SIG-M5 treated with dmso at 0.1 percent for 504 hours (cell line): ENCODE measurements around the gene FN3K.

ENCODE experiments used
- DNase-seq: peaks from one replicate; lab custom pipeline; 2025; ENCODE audit not compliant: unreplicated experiment; lab: John Stamatoyannopoulos, UW

Gene FN3K

GRCh38 chr17:82734987-82735866, at the start of gene FN3K:
Gene FN3K, plus strand, starts transcription at chr17:82735615. Its CDS starts 22 bp downstream, at chr17:82735637.
- DNase-seq = no peak

DNA sequence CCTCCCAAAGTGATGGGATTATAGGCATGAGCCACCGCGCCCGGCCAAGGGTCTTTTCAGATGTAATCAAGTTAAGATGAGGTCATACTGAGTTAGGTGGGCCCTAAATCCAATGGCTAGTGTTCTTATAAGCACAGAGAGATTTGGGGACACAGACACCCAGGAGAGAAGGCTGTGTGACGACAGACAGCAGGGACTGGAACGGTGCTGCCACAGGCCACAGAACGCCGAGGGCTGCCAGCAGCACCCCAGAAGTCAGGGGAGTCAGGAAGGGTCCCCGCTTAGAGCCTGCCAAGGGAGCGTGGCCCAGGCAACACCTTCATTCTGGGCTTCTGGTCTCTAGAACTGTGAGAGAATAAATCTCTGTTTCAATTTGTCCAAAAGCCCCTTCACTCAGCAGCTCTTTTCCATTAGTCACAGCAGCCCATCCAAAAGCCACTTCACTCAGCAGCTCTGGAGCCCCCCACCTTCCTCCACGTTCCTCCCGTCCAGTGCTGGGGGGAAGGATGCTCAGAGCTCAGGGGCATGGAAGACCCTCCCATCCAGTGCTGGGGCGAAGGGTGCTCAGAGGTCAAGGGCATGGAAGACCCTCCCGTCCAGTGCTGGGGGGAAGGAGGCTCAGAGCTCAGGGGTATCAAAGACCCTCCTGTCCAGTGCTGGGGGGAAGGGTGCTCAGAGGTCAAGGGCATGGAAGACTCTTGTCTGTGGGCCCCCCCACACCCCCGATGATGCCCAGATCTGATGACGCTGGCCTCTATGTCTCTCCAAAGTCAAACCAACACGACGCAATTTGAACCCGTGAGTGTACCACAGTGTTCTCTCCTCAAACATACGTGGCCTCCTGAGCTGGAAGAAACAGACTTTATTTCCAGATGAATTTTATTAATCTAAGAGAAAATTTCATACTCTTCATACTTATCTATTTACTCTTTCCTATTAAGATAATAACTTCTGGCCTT, 48.8 kb upstream of the FN3K start:
- no peak for DNase-seq

DNA sequence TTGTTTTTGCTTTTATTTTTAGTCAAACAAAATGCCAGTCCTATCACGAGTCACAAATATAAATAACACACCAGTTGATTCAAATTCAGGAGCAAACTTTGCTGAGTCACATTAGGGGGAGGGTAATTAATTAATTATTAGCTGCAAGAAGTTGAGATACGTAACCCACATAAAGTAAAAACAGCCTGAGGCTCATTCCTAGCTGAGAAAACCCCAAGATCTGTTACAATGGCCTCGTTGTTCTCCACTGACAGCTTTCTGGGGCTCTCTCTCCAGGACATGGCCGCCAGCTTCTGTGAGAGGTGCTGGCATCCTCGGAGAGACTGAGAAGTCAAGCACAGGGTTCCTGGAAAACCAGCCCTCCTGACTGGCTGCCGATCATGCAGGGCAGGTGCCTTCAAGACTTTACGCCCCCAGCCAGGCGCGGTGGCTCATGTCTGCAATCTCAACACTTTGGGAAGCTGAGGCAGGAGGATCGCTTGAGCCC, 48.0 kb upstream of the FN3K start:
- no peak for DNase-seq

DNA sequence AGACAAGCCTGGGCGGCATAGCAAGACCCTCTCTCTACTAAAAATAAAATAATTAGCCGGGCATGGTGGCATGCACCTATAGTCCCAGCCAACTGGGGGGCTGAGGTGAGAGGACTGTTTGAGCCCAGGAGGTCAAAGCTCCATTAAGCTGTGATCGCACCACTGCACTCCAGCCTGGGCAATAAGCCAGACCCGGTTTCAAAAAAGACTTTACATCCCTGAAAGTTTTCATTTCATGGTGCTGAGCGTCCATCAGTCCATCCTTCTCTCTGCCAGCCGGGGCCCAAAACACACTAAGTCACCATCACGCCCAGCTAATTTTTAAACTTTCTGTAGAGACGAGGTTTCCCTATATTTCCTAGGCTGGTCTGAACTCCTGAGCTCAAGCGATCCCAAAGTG, 47.5 kb upstream of the FN3K start:
- no peak for DNase-seq

DNA sequence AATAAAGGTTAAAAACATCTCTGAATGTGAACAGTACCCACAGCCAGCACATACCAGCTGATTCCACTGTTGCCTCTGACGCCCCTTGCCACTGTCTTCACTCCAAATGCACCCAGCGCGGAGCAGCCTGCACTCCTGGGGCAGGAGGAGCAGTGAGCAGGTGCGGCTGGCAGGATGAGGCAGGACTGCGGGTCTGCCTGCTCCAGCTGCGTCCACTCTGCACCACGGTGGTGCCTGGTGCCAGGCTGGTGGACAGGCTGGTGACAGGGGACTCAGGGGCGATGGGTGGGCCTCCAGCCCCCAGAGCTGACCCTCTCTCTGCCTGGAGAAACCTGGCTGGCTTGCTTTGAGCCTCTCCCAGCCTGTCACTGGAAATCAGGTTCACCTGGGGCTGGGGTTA, 46.3 kb upstream of the FN3K start:
- no peak for DNase-seq

DNA sequence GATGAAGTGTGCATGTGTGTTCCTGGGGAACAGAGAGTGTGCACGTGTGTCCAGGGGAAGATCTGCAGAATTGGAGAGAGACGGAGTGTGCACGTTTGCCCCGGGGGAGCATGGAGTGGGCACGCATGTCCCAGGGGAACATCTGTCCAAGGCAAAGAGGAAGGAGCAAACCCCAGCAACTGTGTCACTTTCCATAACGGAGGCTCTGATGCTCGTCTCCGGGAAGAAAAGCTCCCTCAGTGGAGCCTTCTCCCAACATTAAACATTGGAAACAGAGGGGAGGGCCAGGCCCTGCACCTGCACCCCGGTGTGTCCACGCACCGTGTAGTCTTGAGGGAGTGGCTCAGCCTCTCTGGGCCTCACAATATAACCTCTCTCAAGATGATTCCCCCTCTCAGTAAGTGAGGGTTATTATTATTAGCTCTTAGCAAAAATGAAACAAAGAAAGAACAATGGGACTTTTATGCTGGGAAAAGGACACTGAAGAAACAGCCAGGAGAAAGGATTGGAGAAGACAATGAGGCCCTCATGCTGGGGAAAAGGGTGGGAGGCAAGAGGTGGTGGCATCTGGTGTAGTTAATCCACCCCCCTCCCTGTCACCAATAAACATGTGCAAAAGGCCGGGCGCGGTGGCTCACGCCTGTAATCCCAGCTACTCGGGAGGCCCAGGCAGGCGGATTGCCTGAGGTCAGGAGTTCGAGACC, 44.5 kb upstream of the FN3K start:
- DNase-seq = no peak

GRCh38 chr17:82691714-82692113, 43.7 kb upstream of the FN3K start:
- DNase-seq = no peak

DNA sequence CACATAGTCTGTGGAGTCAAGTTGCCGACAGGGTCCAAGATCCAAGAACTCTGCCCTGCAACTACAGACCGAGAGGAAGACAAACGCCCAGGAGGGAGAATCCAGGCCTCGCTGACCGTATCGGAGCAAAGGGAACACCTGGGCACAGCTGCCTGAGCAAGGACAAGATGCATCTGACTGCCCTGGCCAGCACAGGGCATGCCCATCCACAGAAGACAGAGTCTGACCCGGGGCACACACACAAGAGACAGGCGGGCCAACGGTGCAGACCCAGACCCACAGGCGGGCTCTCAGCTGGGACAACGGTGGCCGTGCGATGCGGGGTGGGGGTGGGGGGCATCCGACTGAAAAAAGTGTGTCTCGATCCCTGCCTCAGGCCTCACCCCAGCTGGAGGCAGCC, 43.1 kb upstream of the FN3K start:
- no peak for DNase-seq

DNA sequence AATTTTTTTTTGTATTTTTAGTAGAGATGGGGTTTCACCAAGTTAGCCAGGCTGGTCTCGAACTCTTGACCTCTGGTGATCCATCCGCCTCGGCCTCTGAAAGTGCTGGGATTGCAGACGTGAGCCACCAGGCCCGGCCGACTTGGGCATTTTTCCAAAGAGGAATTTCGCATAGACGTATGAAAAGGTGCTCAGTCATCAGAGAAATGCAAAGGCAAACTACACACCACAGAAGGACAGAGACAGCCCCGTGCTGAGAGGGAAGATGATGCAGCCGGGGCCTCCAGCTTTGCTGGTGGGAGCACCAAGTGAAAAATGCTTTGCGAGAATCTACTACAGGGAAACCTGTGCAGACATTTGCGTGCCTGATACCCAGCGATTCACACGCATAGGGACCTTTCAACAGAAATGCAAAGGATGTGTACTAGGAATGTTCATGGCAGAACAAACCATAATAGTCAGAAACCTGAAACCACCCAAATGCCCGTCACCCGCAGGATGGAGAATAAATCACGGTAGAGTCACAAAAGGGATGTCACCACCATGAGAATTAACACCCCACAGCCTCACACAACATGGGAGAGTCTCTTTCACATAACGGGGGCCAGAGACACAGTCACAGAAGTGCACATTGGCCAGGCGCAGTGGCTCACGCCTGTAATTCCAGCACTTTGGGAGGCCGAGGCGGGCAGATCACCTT, 42.1 kb upstream of the FN3K start:
- no peak for DNase-seq

- DNase-seq = no peak
Measured at GRCh38 chr17:82694647-82695046, 40.8 kb upstream of the FN3K start.

- no peak for DNase-seq
Measured at GRCh38 chr17:82696259-82696658, 39.2 kb upstream of the FN3K start.

DNA sequence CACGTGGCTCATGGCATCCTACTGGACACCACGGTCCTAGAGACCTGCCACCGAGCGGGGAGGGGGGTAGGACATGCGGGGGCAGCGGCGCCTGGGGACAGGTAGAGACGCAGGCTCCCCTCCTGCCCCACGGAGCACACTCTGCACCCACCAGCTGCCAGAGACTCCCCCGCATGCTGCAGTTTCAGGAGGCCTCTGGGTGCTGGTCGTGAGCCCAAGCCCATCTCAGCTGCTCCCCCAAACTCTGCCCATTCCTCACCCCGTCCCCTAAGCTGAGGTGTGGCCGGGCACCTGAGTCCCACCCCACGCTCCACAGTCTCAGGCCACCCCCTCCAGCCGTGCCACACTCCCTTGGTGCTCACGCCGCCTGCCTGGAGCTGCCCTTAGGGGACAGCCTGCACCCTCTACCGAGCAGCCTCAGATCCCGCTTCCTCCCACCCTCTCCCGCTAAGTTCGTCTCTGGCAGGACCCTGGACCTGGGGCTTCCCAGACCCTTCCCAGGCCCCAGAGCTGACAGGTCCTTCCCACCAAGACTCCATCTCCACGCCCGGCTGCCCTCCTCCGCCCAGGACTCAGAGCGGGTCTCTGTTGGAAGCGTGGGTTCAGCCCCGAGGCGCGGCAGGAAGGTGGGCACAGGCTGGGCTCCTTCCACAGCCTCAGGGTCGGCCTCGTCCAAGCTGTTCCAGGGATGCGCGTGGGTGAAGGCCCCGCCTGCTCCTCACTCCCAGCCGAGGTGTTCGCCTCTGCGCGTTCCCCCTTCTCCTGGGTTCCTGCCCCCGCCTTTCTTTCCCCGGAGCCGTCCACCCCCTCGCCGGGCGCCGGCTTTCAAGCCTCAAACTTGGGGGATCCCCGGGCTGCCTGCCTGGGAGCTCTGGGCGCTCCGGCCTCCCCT, 38.3 kb upstream of the FN3K start:
- DNase-seq = no peak

DNA sequence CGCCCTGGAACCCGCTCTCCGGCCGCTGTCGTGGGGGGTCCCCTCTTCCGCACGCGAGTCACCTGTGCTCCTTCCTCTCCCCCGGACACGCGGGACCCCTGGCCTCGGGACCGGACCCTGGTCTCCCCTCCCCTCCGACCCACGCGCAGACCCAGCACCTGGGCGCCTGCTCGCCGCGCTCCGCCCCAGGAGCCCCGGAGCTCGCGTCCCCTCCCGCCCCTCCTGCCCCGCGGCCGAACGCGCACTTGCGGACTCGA, 37.7 kb upstream of the FN3K start:
- no peak for DNase-seq

- peak; percentile 98 for DNase-seq
Measured at GRCh38 chr17:82698065-82698973, 37.1 kb upstream of the FN3K start, which contains the start of gene RAB40B. Gene RAB40B, minus strand, starts transcription at chr17:82698698. Its CDS starts 102 bp downstream, at chr17:82698596.

DNA sequence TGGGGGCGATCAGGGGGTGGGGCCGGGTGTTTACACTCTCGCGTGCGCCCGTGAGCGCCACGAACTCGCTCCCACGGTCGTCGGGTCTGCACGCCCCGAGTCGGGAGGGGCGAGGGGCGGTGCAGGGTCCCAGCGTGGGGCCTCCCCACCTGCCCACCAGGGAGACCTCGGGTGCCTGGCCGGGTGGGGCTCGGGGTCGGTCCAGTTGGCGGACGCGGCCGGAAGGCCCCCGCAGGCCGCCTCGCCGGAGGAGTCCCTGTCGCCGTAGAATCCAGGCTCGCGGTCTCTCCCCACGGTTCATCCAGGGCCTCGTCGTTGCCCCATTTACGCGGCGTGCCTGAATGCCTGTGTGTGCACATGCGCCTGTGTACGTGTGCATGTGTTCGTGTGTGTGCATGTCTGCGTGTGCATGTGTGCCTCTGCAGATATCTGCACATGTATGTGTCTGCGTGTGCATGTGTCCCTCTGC, 36.4 kb upstream of the FN3K start:
- no peak for DNase-seq

DNA sequence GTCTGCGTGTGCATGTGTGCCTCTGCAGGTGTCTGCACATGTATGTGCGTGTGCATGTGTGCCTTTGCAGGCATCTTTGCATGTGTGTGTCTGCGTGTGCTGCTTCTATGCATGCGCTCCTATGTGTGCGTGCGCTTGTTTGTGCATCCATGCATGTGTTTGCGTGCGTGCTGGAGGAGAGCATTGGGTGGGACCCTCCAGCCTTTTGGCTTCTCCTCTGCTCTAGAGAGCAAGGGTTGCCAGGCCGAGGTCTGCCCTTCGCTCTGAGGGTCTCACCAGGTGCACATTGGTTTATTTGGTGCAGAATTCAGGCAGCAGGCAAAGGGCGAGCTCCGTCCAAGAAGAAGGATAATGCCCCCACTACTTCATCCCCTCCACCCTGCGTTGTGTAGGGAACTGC, 35.9 kb upstream of the FN3K start:
- DNase-seq = no peak

- DNase-seq = no peak
Measured at GRCh38 chr17:82702231-82702927, 33.0 kb upstream of the FN3K start.
